Dermis microvascular lymphatic vessel endothelial cell (primary cell): Measurements from ENCODE around the gene CCDC188. TPM values are rescaled to one million over a fixed set of nuclear protein-coding genes. Genes with fewer than 3 reads are reported as not detected.

Experiments
- DNase-seq, 2 donors: peaks; one replicate each; pipeline versions ENCODE4 v3.0.0 to v3.0.0-alpha.2; 2010; ENCODE audit warnings: low read depth in 2 of 2
- total RNA-seq: library from RNA; depleted of rRNA; stranded (reverse); fragments of >200 nt; gene quantifications from 2 replicates; pipeline ENCODE4 v1.2.1, GENCODE V29; 2014

Gene CCDC188
- total RNA-seq, 1 donor from 2014 or later: 5.0 TPM

- no peak for DNase-seq
Observed at GRCh38 chr22:20149257-20150250, 1.3 kb downstream of the CCDC188 start.

DNA sequence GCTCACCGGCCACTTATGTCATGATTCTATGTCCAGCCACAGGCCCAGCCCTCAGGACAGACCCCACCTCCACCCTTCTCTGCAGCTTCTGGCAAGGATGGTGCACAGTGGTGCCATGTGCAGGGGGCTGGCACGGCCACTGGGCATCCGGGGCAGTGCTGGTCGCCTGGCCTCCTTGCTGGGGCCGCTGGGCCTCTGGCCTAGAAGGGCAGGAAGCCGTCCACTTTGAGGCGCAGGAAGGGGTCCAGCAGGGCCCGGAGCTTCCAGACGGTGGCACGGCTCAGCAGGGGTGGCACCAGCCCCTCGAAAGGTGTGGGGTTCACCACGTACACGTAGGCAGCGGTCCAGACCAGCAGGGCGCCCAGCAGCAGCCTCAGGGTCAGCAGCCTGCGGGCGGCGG, 2.4 kb downstream of the CCDC188 start:
- no peak for DNase-seq

GRCh38 chr22:20147237-20147988, 3.4 kb downstream of the CCDC188 start:
- DNase-seq: no peak

DNA sequence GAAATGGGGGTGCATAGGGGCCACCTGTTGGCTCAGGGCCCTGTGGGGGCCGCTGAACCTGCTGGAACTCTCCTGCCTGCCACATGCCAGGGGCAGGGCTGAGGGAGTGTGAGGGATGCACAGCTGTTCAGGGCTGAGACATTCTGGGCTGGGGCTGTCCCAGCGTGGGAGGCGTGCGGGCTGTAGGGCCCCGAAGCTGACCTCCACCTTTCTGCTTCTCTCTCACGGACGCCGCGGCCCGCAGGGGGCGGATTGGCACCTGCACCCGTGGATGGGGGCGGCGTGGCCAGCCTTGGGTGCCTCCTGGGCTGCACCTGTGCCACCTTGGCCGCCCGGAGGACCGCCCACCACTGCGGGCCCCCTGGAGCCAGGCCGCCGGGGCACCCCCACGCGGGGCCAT, 4.1 kb downstream of the CCDC188 start:
- no peak for DNase-seq

- no peak for DNase-seq
Observed at GRCh38 chr22:20145832-20146223, 5.0 kb downstream of the CCDC188 start.

DNA sequence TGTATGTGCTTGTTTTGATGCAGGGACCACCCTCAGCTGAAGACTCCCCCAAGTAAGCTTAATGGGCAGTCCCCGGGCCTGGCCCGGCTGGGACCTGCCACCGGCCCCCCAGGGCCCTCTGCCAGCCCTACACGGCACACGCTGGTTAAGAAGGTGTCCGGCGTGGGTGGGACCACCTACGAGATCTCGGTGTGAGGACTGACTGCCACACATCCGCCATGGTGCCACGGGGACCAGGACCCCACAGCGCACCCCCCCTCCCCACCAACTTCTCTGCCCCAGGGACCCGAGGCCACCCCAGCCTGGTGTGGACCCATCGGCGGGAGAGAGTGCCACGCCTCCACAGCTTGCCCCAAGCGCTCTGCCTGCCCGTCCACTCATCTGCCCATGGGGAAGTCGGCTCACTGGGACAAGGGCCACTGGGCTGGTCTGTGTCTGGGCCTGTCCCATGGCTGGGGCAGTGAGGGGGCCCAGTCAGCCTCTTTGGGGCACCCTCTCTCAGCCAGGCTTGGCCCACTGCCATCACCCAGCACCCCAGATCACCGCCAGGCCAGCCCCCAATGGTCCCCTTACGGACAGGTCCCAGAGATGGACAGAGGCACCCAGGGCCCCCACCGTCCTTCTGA, 5.5 kb downstream of the CCDC188 start:
- no peak for DNase-seq

DNA sequence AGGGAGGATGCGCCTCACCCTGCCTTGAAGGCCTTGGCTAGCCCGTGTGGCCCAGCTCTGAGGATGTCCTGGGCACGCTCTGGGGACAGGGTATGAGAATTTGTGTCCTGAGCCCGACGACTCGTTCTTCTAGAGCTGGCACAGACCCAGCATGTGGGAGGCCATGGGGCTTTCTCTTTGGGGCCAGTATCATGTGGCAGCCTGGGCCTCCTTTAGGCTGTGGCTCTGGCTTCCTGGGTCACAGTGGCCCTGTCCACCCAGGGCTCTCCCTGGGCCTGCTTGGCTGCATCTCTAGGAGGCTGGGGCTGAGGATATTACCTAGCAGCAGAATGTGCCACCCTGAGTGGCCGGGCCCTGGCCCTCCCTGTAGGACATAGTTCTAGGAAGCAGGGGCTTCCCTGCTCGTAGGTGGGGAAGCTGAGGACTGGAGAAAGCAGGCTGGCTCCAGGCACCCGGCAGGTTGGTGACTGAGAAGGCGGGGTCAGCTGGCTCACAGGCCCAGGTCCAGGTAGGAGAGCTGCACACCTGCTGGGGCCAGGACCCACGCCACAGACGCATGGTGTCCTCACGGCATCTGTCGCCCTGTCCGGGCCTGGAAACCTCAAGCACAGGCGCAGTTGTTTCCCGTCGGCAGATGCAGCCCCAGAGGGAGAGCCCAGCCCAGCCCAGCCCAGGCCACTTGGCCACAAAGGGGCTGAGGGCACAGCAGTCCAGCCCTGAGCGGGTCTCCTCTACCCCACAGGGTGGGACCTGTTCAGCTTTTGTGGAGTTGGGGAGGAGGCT, 6.8 kb downstream of the CCDC188 start:
- DNase-seq: no peak

DNA sequence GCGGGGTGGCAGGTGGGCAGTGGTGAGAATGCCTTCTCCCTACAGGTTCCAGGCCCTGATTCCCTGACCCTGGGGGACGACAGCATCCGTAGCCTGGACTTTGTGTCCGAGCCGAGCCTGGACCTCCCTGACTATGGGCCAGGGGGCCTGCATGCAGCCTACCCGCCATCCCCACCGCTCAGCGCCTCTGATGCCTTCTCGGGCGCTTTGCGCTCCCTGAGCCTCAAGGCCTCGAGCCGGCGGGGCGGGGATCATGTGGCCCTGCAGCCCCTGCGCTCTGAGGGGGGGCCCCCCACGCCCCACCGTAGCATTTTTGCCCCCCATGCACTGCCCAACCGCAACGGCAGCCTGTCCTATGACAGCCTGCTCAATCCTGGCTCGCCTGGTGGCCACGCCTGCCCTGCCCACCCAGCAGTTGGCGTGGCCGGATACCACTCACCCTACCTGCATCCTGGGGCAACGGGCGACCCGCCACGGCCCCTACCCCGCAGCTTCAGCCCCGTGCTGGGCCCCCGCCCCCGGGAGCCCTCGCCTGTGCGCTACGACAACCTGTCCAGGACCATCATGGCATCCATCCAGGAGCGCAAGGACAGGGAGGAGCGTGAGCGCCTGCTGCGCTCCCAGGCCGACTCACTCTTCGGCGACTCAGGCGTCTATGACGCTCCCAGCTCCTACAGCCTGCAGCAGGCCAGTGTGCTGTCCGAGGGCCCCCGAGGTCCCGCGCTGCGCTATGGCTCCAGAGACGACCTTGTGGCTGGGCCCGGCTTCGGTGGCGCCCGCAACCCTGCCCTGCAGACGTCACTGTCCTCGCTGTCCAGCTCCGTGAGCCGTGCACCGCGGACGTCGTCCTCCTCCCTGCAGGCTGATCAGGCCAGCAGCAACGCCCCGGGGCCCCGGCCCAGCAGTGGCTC, 7.9 kb downstream of the CCDC188 start:
- DNase-seq: no peak

GRCh38 chr22:20141186-20142077, 9.4 kb downstream of the CCDC188 start:
- DNase-seq: no peak

DNA sequence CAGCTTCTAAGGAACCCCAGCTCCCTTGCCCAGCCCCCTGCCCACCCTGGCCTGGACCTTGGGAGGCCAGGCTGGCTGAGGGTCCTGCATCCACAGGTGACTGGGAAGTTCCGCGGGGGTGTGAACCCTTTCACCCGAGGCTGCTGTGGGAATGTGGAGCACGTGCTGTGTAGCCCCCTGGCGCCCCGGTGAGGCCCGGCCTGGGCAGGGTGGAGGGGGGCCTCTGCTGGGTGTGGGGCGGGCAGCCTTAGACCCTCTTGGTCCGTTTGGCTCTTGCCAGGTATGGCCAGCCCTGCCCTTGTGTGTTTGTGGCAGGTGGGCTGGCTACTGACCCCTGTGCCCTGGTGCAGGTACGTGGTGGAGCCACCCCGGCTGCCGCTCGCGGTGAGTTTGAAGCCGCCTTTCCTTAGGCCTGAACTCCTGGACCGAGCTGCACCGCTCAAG, 10.3 kb downstream of the CCDC188 start:
- no peak for DNase-seq

- no peak for DNase-seq
Observed at GRCh38 chr22:20140107-20140445, 10.8 kb downstream of the CCDC188 start.

GRCh38 chr22:20139391-20140106, 11.3 kb downstream of the CCDC188 start:
- DNase-seq: no peak

- no peak for DNase-seq
Observed at GRCh38 chr22:20138868-20139267, 12.0 kb downstream of the CCDC188 start.

DNA sequence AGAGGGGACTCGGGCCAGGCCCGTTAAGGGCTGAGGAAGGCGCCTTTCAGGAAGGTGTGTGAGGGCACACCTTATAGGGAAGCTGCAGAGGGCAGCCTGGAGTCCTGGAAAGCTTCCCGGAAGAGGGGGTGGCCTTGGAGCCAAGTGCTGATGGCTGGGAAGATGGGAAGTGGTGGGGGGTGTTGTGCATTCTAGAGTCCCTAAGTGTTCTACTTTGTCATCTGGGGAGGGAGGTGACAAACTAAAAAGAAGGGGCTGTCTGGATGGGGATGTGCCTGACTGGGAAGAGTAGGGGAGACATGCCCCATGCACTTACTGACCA, 12.5 kb downstream of the CCDC188 start:
- DNase-seq: no peak

DNA sequence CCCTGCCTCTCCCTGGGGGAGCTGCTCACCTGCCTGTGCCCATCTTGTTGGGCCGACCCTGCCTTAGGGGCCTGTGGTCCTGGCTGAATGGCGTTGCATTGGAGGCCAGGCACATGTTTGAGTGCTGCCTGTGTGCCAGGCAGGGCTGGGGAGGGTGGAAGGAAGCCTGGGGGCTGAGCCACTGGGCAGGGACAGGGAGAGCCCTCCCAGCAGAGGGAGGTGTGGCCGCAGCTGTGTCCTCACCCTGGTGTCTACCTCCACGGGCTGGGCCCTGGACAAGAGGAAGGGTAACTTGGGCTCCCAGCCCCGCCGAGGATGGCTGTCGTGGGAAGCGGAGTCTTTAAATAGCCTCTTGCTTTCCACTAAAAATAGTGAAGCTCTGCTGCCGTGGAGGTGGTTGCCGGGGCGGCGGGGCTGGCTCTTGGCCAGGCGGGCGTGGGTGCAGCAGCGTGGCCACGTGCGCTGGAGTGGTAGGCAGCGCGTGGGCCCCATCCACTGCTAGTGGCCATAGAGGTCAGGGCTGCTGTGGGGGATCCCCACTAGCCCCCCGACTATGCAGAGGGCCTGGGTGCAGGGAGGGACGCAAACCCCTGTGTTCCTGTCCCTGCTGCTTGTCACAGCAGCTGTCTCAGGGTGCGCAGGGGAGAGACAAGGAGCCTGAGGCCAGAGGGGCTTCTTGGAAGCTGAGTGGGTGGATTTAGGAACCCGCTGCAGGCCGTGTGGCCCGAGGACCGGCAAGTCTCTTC, 13.0 kb downstream of the CCDC188 start:
- DNase-seq: no peak

DNA sequence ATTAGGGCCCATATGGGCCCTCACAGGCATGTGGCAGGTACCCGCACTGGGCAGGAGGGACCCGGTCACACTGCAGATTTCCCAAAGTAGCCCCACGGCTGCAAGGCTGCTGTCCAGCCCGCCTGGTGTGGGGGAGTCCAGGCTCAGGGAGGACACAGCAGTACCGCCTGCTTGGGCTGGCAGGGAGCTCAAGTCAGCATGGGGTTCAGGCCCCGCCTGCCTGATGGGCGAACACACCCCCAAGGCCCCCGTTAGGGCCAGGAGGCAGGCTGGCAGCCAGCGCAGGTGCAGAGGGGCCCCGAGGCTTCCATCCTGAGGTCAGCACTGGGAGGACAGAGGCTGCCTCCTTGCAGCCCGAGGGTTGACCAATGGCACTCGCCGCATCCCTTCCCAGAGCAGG, 13.7 kb downstream of the CCDC188 start:
- DNase-seq: no peak

DNA sequence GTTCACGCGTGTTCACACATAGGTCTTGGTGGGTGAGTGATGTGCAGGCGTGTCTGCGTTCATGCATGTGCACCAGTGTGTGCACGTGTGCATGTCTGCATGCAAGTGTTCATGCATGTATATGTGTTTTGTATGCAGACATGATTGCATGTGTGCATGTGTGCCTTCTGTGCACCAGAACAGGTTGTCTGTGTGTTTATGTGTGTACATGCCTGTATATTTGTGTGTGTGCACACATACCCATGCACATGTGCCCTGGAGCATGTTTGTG, 14.3 kb downstream of the CCDC188 start:
- DNase-seq: no peak
